H1 (cell line): ENCODE data around the gene IL1RAPL1. TPM values are rescaled to one million over a fixed set of nuclear protein-coding genes. Genes with fewer than 3 reads are reported as not detected.

ENCODE experiments used
- CTCF ChIA-PET: fragments of 300-600 bp; sonication (Branson Sonifier 250); formaldehyde crosslinking; loops from one replicate; lab custom pipeline; 2021; ENCODE audit not compliant: partially characterized antibody; lab: Charles Lee
- POLR2A ChIA-PET: fragments of 300-600 bp; sonication (Branson Sonifier 250); formaldehyde crosslinking; loops from one replicate; lab custom pipeline; 2021; ENCODE audit warnings: inconsistent platforms; ENCODE audit not compliant: partially characterized antibody; lab: Charles Lee
- DNase-seq, 2 experiments: peaks; one replicate each; pipeline versions ENCODE4 v3.0.0 to v3.0.0-alpha.2; 2010 to 2022; ENCODE audit warnings: low spot score in 2 of 2, low read depth in 1 of 2, mixed read lengths in 1 of 2
- FAIRE-seq: peaks from 2 replicates; lab custom pipeline; 2011; peaks lifted over from hg19 to GRCh38; lab: Jason Lieb, UNC
- H2AFZ ChIP-seq: 2 replicates; pipeline ENCODE4 v1.8.1; 2012; ENCODE audit warnings: low read length, inconsistent platforms
- H2AK5ac ChIP-seq: 2 replicates; pipeline ENCODE4 v1.6.1; 2013; ENCODE audit warnings: low read depth, low read length
- H2BK120ac ChIP-seq: replicated peaks from 2 replicates; pipeline ENCODE3; 2013; ENCODE audit warnings: low read depth, low read length, inconsistent platforms
- H2BK12ac ChIP-seq: 2 replicates; pipeline ENCODE4 v1.6.1; 2013; ENCODE audit warnings: low read depth, low read length
- H2BK15ac ChIP-seq: 2 replicates; pipeline ENCODE4 v1.6.1; 2013; ENCODE audit warnings: low read length
- H2BK20ac ChIP-seq: 2 replicates; pipeline ENCODE4 v1.6.1; 2013; ENCODE audit warnings: low read length
- H2BK5ac ChIP-seq: 2 replicates; pipeline ENCODE4 v1.6.1; 2013; ENCODE audit warnings: low read depth, low read length
- H3K14ac ChIP-seq: 2 replicates; pipeline ENCODE4 v1.6.1; 2013; ENCODE audit warnings: inconsistent platforms; ENCODE audit not compliant: insufficient read length
- H3K18ac ChIP-seq: 2 replicates; pipeline ENCODE4 v1.6.1; 2013; ENCODE audit warnings: low read length; ENCODE audit errors: extremely low read depth
- H3K23ac ChIP-seq: 2 replicates; pipeline ENCODE4 v1.6.1; 2013; ENCODE audit warnings: inconsistent platforms; ENCODE audit not compliant: insufficient read length
- H3K23me2 ChIP-seq: 2 replicates; pipeline ENCODE4 v1.6.1; 2013; ENCODE audit warnings: low read depth, low read length
- H3K27ac ChIP-seq: 2 replicates; pipeline ENCODE4 v1.6.1; 2011; ENCODE audit warnings: low read depth, low read length, inconsistent platforms
- H3K27me3 ChIP-seq, 4 experiments: replicated peaks in 1 of 4; 1 replicate in 1 of 4; 2 replicates in 3 of 4; pipeline versions ENCODE4 v1.6.1 to v1.8.1; 2011 to 2013; ENCODE audit warnings: low read length in 3 of 4, mild to moderate bottlenecking in 3 of 4, inconsistent platforms in 2 of 4, mixed read lengths in 2 of 4, moderate library complexity in 1 of 4; ENCODE audit not compliant: control insufficient read depth in 3 of 4, insufficient read depth in 3 of 4; ENCODE audit errors: extremely low read depth in 1 of 4
- H3K36me3 ChIP-seq, 4 experiments: 2 replicates each; pipeline versions ENCODE4 v1.6.1 to v1.8.1; 2011 to 2013; ENCODE audit warnings: mild to moderate bottlenecking in 4 of 4, low read length in 3 of 4, moderate library complexity in 2 of 4, control low read depth in 1 of 4, inconsistent platforms in 1 of 4; ENCODE audit not compliant: insufficient read depth in 4 of 4, control insufficient read depth in 2 of 4
- H3K4ac ChIP-seq: replicated peaks from 2 replicates; pipeline ENCODE3; 2013; ENCODE audit warnings: low read length, low read depth, mixed read lengths, inconsistent platforms; ENCODE audit not compliant: insufficient read length
- H3K4me1 ChIP-seq, 4 experiments: replicated peaks in 1 of 4; 1 replicate in 1 of 4; 2 replicates in 3 of 4; pipeline versions ENCODE4 v1.6.1 to v1.8.1; 2011 to 2013; ENCODE audit warnings: low read length in 3 of 4, inconsistent platforms in 2 of 4, mixed read lengths in 1 of 4; ENCODE audit not compliant: insufficient read depth in 4 of 4, control insufficient read depth in 3 of 4
- H3K4me2 ChIP-seq, 2 experiments: 2 replicates each; pipeline versions ENCODE4 v1.6.1 to v1.8.1; 2011 to 2013; ENCODE audit warnings: low read depth in 2 of 2, low read length in 2 of 2, control low read depth in 1 of 2, inconsistent platforms in 1 of 2, mild to moderate bottlenecking in 1 of 2; ENCODE audit not compliant: insufficient read depth in 1 of 2
- H3K4me3 ChIP-seq, 4 experiments: fragments of 200-600, 300-600 bp in 1 of 4; sonication (generic), shearing (Covaris generic), sonication (Bioruptor Twin) in 1 of 4; 2 replicates each; pipeline versions ENCODE4 v1.5.1 to v1.8.1; 2011 to 2016; ENCODE audit warnings: low read length in 4 of 4, low read depth in 3 of 4, control low read depth in 2 of 4, inconsistent platforms in 2 of 4, mild to moderate bottlenecking in 2 of 4, mixed read lengths in 1 of 4, moderate library complexity in 1 of 4; ENCODE audit not compliant: insufficient read depth in 2 of 4; ENCODE audit errors: extremely low read depth in 1 of 4
- H3K56ac ChIP-seq: replicated peaks from 2 replicates; pipeline ENCODE3; 2013; ENCODE audit warnings: low read depth, mild to moderate bottlenecking, mixed read lengths, low read length, inconsistent platforms; ENCODE audit not compliant: insufficient read length
- H3K79me1 ChIP-seq: 2 replicates; pipeline ENCODE4 v1.6.1; 2013; ENCODE audit warnings: low read depth, low read length, control low read depth
- H3K79me2 ChIP-seq, 2 experiments: 2 replicates each; pipeline versions ENCODE4 v1.6.1 to v1.8.1; 2012 to 2013; ENCODE audit warnings: low read length in 2 of 2, mild to moderate bottlenecking in 2 of 2, inconsistent platforms in 1 of 2; ENCODE audit not compliant: insufficient read depth in 2 of 2, control insufficient read depth in 1 of 2
- H3K9ac ChIP-seq, 4 experiments: replicated peaks in 1 of 4; 1 replicate in 1 of 4; 2 replicates in 3 of 4; pipeline versions ENCODE4 v1.6.1 to v1.8.1; 2011 to 2013; ENCODE audit warnings: low read depth in 3 of 4, low read length in 3 of 4, control low read depth in 2 of 4, mild to moderate bottlenecking in 2 of 4, moderate library complexity in 2 of 4, inconsistent platforms in 1 of 4; ENCODE audit errors: extremely low read depth in 1 of 4
- H3K9me3 ChIP-seq, 2 experiments: 2 replicates each; pipeline versions ENCODE4 v1.6.1 to v1.8.1; 2012 to 2013; ENCODE audit warnings: mild to moderate bottlenecking in 2 of 2, moderate library complexity in 2 of 2, control low read depth in 1 of 2, inconsistent platforms in 1 of 2, low read depth in 1 of 2, low read length in 1 of 2, mixed read lengths in 1 of 2; ENCODE audit not compliant: insufficient read depth in 2 of 2
- H4K20me1 ChIP-seq, 2 experiments: replicated peaks in 1 of 2; 2 replicates each; pipeline versions ENCODE3 to v1.8.1; 2011 to 2013; ENCODE audit warnings: inconsistent platforms in 2 of 2, low read length in 2 of 2, mild to moderate bottlenecking in 1 of 2; ENCODE audit not compliant: insufficient read depth in 2 of 2, control insufficient read depth in 1 of 2
- H4K5ac ChIP-seq: 2 replicates; pipeline ENCODE4 v1.6.1; 2013; ENCODE audit warnings: low read length, low read depth, mixed read lengths, inconsistent platforms; ENCODE audit not compliant: insufficient read length
- H4K8ac ChIP-seq: 2 replicates; pipeline ENCODE4 v1.8.0; 2013; ENCODE audit warnings: mild to moderate bottlenecking, moderate library complexity, low read length, inconsistent platforms; ENCODE audit not compliant: insufficient read depth; ENCODE audit errors: extremely low read depth
- H4K91ac ChIP-seq: replicated peaks from 2 replicates; pipeline ENCODE3; 2013; ENCODE audit warnings: low read length, mixed read lengths, inconsistent platforms; ENCODE audit not compliant: insufficient read length
- CHD7 ChIP-seq: fragments of 300-600 bp; sonication (generic); IDR thresholded peaks from 2 replicates; pipeline ENCODE4 v1.7.1; 2012; ENCODE audit warnings: low read length, moderate library complexity, mild to moderate bottlenecking, inconsistent platforms; ENCODE audit not compliant: insufficient replicate concordance
- polyA plus RNA-seq, 7 experiments: library from polyadenylated mRNA; depleted of rRNA in 3 of 7; stranded (reverse) in 5 of 7; unstranded in 2 of 7; fragments of >200 nt in 5 of 7; fragments of 200-250 nt in 2 of 7; gene quantifications; 1 replicate in 5 of 7; 2 replicates in 1 of 7; 4 replicates in 1 of 7; pipeline versions ENCODE4 v1.2.1 to v1.2.3, GENCODE V29; 2011 to 2013; ENCODE audit warnings: missing spikeins in 2 of 7, mixed read lengths in 2 of 7
- total RNA-seq: library from RNA; stranded (reverse); fragmentation: NEBNext Ultra II Directional; extraction: Animal tissue kit (Norgen Biotek cat#: 25700); gene quantifications from 2 replicates; pipeline ENCODE4 v1.2.1, GENCODE V29; 2021

IL1RAPL1 gene
- total and polyA plus RNA-seq, 2 of the 8 experiments (the other 6 are each of a cell fraction or from before 2014, with no cell fraction given): 0.11 to 0.35 TPM

- Histone ChIP-seq H2BK15ac (no peak overlapping the region), H3K23me2 (no peaks in the 10 kb centered on the region), H4K91ac (no peak overlapping the region), H3K4ac (no peak overlapping the region), H3K23ac (no peak overlapping the region), H3K79me2 (no peaks in the 10 kb centered on the region), H4K20me1 (no peaks in the 10 kb centered on the region), H3K18ac (no peak overlapping the region), H3K9me3 (no peaks in the 10 kb centered on the region), H3K36me3 (no peaks in the 10 kb centered on the region), H2AFZ (no peak overlapping the region), H3K4me1 (no peaks in the 10 kb centered on the region), H3K27me3 (no peaks in the 10 kb centered on the region), H3K4me2 (no peak overlapping the region), H2BK5ac (no peak overlapping the region), H3K79me1 (no peaks in the 10 kb centered on the region), H3K9ac (no peak overlapping the region), H3K14ac (no peak overlapping the region), H2BK12ac (no peak overlapping the region), H3K4me3 (no peak overlapping the region), H2AK5ac (no peak overlapping the region), H4K5ac (no peak overlapping the region), H2BK20ac (no peak overlapping the region), H3K27ac (no peak overlapping the region), H4K8ac (no peak overlapping the region), H3K56ac (no peak overlapping the region), H2BK120ac (no peak overlapping the region)
- DNase-seq: no peak
- ChIA-PET POLR2A (no interaction called here), CTCF (interaction anchor here (0.6 to 1.6 kb wide), 6 partner anchors 9 to 897 kb away, joined by 3 to 6 read pairs (median 4); no protein-coding TSS in a partner anchor)
- no peak for FAIRE-seq
- TF ChIP-seq CHD7: no peak
Measured at GRCh38 chrX:29903360-29903759, 1316.1 kb downstream of the IL1RAPL1 start.
